Bronchial epithelial cell (primary cell): ENCODE measurements around the gene ESR1. TPM values are rescaled to one million over a fixed set of nuclear protein-coding genes. Genes with fewer than 3 reads are reported as not detected.

Experiments
- DNase-seq: peaks from one replicate; pipeline ENCODE4 v3.0.0-alpha.2; 2010; ENCODE audit warnings: low read depth
- FAIRE-seq: peaks from 2 replicates; lab custom pipeline; 2011; peaks lifted over from hg19 to GRCh38; lab: Jason Lieb, UNC
- H3K27me3 ChIP-seq: 2 replicates; pipeline ENCODE4 v1.5.1; 2011; ENCODE audit warnings: low read length; ENCODE audit not compliant: control insufficient read depth, insufficient read depth
- H3K36me3 ChIP-seq: 2 replicates; pipeline ENCODE4 v1.5.1; 2011; ENCODE audit warnings: low read length; ENCODE audit not compliant: control insufficient read depth, insufficient read depth
- H3K4me3 ChIP-seq: 2 replicates; pipeline ENCODE4 v1.5.1; 2011; ENCODE audit warnings: mild to moderate bottlenecking, low read depth, low read length, control low read depth
- total RNA-seq: library from RNA; depleted of rRNA; stranded (reverse); fragments of >200 nt; gene quantifications from 2 replicates; pipeline ENCODE4 v1.2.1, GENCODE V29; 2014
- TF ChIP-seq, protein P1 (sequence below): IDR thresholded peaks from 2 replicates; pipeline ENCODE4 v1.5.1; 2011; ENCODE audit warnings: mild to moderate bottlenecking, moderate library complexity, low read length, control low read depth, inconsistent platforms; ENCODE audit not compliant: insufficient read depth, severe bottlenecking

Gene ESR1
- total RNA-seq, 1 donor from 2014 or later = under 0.01 TPM

DNA sequence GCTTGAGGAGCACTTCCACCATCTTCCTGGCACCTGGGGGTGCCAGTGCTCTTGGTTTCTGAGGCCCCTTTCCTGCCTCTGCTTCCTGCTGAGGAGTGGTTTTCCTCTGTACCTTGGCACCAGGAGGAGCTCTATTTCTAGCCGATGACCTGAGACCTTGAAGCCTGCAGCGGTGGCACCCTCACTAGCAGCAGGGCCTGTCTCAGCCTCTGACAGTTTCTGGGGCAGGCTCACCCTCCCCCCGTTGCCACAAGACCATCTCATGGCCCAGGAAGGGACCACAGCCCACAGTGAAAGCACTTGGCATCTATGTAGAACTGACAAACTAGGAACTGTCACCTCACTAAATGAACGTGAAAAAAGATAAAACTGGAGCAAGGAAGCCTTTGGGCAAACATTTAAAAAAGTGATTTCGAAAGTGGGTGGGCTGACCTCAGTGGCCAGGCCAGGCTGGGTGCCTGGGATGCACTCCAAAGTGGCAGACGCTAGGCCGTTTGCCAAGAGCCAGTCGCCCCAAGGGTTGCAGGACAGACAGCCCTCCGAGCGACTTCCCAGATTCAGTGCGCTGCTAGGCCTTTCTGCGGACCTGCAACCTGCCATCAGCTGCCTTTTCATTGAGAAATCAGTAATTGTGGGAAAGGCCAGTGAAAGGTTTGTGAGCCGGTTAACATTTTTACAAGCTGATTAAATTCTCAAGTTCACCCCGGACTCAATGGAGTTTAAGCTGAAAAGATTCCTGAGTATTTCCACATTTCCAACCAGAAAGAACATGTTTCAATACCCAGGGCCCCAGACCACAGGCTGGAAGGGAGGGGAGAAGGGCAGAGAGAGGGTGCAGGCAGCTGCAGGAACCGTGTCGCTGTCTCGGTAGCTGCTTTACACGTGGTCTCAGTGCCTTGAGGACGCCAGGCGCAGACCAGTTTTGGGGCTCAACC is 303.7 kb downstream of the ESR1 start:
- Histone ChIP-seq H3K4me3 (no peak overlapping the region), H3K36me3 (no peaks in the 10 kb centered on the region), H3K27me3 (no peaks in the 10 kb centered on the region)
- FAIRE-seq = no peak
- TF ChIP-seq, protein P1, sequence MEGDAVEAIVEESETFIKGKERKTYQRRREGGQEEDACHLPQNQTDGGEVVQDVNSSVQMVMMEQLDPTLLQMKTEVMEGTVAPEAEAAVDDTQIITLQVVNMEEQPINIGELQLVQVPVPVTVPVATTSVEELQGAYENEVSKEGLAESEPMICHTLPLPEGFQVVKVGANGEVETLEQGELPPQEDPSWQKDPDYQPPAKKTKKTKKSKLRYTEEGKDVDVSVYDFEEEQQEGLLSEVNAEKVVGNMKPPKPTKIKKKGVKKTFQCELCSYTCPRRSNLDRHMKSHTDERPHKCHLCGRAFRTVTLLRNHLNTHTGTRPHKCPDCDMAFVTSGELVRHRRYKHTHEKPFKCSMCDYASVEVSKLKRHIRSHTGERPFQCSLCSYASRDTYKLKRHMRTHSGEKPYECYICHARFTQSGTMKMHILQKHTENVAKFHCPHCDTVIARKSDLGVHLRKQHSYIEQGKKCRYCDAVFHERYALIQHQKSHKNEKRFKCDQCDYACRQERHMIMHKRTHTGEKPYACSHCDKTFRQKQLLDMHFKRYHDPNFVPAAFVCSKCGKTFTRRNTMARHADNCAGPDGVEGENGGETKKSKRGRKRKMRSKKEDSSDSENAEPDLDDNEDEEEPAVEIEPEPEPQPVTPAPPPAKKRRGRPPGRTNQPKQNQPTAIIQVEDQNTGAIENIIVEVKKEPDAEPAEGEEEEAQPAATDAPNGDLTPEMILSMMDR = no peak
- no peak for DNase-seq

DNA sequence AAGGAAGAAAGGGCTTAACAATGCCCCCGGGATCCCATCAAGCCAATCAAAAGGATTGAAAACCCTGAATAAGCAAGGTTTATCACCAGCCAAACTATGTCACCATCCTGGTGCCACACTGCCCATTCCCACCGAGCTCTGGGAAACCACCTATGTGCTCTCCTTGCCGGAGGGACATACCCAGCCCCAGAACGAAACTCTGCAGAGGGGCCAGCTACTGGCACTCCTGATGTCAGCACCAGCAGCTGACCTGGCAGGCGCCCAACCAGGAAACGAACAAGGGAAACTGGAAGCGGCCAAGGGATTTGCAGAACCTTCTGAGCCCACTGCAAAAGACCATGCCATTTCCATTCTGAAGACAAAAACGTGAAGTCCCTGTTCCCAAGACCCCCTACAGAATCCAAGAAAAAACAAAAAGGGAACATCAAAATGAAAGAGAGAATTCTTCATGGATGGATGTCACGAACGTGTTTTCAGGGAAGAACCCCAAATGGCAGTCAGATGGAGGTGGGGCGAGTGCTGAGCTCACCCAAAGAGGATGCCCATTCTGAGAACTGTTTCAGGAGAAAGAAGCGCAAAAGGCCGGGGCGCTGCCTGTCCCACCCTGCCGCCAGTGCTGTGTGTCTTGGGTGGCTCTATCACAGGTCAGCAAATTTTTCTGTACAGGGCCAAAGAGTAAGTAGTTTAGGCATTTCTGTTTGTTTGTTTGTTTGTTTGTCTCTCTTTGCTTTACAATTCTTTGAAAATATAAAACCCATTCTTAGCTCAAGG is 305.2 kb downstream of the ESR1 start:
- DNase-seq (no peak), FAIRE-seq (no peak)
- Histone ChIP-seq H3K27me3 (no peaks in the 10 kb centered on the region), H3K4me3 (no peak overlapping the region), H3K36me3 (no peaks in the 10 kb centered on the region)
- TF ChIP-seq, protein P1 = no peak

DNA sequence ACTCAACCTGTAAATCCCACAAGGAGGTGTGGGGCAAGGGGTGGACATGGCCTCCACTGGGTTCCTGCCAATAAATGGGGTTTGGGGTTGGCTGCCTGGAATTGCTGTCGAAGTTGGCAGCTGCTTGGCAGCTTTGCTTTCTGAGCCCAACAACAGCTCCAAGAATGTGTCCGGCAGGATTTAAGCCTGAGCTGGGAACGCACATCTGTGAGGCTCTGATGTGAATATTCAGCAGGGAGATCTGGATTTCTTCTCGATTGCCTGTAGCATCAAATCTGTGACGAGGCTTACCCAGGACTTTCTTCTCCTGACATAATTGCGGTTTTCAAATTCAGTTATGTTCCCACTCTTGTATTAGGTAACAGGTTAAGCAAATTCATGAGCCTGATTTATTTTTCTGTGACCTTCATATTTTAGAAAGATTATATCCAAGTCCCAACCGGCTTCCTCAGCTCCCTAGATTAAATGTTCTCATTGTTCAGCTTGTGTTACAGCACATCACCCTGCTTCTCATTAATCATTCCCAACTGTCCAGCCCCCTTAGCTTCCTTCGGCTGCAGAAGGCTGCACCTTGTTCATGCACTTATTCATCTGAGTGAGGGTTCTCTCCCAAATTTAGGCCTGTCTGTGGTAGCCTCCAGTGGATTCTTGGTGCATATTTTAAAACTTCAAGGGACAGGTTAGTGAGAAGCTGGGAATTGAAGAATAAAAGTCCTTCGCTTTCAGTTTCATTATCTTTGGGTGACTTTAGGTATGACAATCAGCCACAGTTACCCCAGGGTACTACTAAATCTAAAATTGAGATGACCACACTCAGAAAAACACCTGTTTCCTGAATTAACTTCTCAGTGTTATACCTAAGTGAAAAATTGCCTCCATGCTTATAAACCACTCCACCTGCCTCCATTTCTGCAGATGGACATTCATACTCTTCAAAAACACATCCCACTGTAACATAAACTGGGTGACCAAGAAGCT is 310.0 kb downstream of the ESR1 start:
- H3K36me3 ChIP-seq = no peaks in the 10 kb centered on the region
- TF ChIP-seq, protein P1 = no peak

DNA sequence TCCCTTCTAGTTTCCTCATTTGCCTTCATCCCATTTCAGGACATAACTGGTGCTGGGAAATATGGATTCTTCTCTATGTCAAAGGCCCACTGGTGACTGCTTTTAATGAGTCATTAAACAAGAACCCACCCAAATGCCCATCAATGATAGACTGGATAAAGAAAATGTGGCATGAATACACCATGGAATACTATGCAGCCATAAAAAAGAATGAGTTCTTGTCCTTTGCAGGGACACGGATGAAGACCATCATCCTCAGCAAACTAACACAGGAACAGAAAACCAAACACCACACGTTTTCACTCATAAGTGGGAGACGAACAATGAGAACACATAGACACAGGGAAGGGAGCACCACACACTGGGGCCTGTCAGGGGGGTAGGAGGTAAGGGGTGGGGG is 310.7 kb downstream of the ESR1 start:
- H3K27me3 ChIP-seq = no peaks in the 10 kb centered on the region
- no peak for FAIRE-seq
- DNase-seq = no peak

More for the DNA sequence above, 310.0 kb downstream of the ESR1 start:
- Histone ChIP-seq H3K4me3 (no peak overlapping the region), H3K27me3 (no peaks in the 10 kb centered on the region)
- FAIRE-seq (no peak), DNase-seq (no peak)

DNA sequence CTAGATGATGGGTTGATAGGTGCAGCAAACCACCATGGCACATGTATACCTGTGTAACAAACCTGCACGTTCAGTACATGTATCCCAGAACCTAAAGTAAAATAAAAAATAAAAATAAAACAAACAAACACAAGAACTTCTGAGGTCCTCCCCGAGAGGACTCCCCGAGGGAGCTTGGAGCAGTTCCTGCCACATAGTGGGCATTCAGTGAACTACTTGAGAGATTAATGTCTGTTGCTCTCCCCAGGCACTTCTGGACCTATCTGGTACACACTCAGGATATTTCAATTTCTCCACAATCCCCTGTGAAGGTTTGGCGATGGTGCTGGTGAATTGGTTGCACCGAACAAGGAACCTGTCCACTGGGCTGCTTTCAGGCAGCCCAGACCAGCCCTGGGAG is 311.2 kb downstream of the ESR1 start:
- DNase-seq (no peak), FAIRE-seq (no peak)
- no peak overlapping the region for H3K4me3 ChIP-seq
- H3K36me3 ChIP-seq = no peaks in the 10 kb centered on the region
- TF ChIP-seq, protein P1 = no peak
- H3K27me3 ChIP-seq = no peaks in the 10 kb centered on the region

More for the DNA sequence above, 310.7 kb downstream of the ESR1 start:
- TF ChIP-seq, protein P1 = no peak
- no peak overlapping the region for H3K4me3 ChIP-seq
- H3K36me3 ChIP-seq = no peaks in the 10 kb centered on the region
